NCI-H82 treated with DMSO at 0.1 percent for 48 hours (cell line): ENCODE data around the gene TAS2R4.
"Not testable (repeated sequence)": the region's sequence is repeated elsewhere in the genome, so short reads cannot be mapped to it uniquely, and the experiment has no call there.

ENCODE experiments used
- DNase-seq: peaks from one replicate; lab custom pipeline; 2025; ENCODE audit not compliant: unreplicated experiment; lab: John Stamatoyannopoulos, UW

The TAS2R4 gene, protein sequence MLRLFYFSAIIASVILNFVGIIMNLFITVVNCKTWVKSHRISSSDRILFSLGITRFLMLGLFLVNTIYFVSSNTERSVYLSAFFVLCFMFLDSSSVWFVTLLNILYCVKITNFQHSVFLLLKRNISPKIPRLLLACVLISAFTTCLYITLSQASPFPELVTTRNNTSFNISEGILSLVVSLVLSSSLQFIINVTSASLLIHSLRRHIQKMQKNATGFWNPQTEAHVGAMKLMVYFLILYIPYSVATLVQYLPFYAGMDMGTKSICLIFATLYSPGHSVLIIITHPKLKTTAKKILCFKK

GRCh38 chr7:141776374-141776773 lies at the start of gene TAS2R4:
Gene TAS2R4, plus strand, starts transcription at chr7:141776674. Its CDS starts 1,815 bp downstream, at chr7:141778489.
- no peak for DNase-seq

DNA sequence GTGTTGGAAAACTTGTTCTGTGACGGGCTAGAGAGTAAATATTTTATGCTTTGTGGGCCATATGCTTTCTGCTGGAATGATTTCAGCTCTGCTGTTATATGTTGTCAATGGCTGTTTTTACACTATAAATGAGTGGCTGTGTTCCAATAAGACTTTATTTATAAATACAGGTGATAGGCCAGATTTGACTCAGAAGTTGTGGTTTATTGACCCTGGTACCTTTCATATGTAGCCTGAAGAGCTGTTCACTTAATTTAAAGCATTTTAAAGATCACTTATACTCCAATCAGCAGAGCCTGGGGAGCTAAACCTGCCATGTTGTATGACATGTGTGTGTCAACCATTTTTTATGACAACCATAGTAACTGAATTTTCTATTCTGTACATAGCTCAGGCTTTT lies 47.5 kb upstream of the TAS2R4 start:
- no peak for DNase-seq

- no peak for DNase-seq
These were observed 44.9 kb upstream of the TAS2R4 start for GRCh38 chr7:141731476-141732149.

- DNase-seq = no peak
These were observed 39.2 kb upstream of the TAS2R4 start for GRCh38 chr7:141737118-141737835.

DNA sequence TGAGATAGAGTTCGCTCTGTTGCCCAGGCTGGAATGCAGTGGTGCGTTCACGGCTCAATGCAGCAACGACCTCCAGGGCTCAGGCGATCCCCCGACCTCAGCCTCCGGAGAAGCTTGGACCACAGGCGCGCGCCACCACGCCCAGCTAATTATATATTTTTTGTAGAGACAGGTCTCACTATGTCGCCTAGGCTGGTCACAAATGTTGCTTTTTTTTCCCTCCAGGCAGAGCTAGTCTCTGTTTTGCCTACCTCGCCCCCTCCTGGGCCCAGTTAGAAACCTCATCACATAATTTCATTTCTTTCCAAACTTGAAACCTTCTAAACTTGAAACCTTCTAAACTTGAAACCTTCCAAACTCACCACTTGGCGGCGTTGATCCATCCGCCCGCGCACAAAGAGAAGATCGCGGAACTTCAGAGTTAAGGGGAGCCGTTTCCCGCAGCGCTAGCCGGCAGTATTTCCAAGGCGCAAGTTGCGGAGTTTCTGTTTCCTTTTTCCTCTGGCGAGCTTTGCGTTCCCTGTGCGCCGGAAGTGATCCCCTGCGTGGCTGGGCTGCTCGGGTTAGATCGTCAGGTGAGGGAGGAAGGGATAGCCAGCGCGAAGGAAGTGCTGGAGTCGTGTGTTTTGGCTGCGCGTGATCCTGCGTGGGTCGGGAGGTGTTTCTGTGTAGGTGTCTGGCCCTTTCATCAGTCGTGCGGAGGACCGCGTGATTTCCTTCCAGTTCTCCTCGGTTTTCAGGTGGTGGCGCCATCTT lies 38.5 kb upstream of the TAS2R4 start, which contains the start of gene SSBP1:
Gene SSBP1 (plus strand): TSS at position 523 of the 756 bp plus-strand sequence. CDS start 809 bp downstream, outside the sequence.
- peak; percentile 94 for DNase-seq

DNA sequence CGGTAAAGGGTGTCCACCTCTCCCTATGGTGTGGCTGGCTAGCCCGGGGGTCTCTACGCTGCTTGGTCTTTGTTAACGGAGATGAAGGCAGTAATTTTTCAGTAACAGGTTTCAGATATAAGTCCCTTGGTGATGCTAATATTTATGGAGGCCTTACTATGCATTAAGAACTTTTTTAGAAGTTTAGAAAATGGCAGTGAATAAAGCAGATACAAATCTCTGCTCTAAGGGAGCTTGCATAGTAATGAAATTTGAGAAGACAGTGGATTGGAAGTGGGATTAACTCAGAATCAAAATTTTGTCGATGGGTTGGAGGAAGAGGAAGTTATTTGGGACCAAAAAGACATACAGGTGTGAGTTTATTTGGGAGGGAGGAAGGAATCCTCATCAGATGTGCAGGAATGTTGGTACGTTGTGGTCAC lies 37.9 kb upstream of the TAS2R4 start:
- no peak for DNase-seq

DNA sequence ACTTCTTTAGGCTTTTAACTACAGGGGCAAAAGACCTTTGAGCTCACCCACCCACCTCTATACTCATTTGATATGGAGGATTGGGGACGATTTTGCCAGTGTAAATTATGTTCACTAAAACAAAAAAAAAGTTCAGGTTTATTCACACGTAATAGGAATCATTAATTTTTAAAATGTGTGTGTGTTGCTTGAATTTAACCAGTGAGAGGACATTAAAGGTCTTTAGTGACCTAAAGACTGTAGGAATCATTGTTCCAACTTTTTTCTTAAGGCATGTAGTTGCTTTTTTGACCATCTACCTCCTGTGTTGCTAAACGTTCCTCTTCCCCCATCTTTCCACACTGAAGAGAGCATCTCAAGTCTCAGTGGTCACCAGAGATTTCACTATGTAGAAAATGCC lies 37.2 kb upstream of the TAS2R4 start:
- DNase-seq = no peak

DNA sequence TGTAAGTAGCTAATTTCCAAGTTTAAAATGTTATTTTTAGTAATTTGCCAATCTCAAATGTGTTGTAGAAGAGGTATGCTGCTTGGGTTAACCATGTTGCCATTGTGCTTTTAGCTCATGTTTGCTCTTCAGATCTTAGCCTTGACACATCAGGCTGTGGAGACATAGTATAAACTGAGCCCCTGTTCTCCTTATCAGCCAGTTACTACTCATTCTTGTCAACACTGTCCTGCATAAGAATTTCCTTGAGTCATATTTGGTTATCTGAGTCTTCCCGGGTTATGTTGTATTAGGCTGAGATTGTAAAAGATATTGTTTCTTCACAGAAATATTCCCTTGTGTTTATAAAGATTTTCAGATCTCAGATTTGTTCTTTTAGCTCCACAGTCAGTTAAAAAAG lies 34.2 kb upstream of the TAS2R4 start:
- no peak for DNase-seq

- DNase-seq = no peak
These were observed 32.3 kb upstream of the TAS2R4 start for GRCh38 chr7:141744131-141744530.

- no peak for DNase-seq
These were observed 28.1 kb upstream of the TAS2R4 start for GRCh38 chr7:141748396-141748795.

DNA sequence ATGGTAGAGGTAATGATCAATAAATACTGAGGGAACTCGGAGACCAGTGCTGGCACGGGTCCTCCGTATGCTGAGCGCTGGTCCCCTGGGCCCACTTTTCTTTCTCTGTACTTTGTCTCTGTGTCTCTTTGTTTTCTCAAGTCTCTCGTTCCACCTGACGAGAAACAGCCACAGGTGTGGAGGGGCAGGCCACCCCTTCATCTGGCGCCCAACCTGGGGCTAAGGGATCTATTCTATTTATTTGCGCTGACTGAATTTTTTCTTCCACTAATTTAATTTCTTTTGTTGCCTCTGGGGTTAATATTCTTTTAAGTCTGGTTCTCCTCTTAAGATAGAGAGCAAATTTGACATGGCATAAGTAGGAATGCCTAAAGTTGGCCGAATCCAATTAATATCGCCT lies 24.6 kb upstream of the TAS2R4 start:
- not testable (repeated sequence) for DNase-seq

GRCh38 chr7:141752634-141753033 lies 23.8 kb upstream of the TAS2R4 start:
- DNase-seq = no peak

DNA sequence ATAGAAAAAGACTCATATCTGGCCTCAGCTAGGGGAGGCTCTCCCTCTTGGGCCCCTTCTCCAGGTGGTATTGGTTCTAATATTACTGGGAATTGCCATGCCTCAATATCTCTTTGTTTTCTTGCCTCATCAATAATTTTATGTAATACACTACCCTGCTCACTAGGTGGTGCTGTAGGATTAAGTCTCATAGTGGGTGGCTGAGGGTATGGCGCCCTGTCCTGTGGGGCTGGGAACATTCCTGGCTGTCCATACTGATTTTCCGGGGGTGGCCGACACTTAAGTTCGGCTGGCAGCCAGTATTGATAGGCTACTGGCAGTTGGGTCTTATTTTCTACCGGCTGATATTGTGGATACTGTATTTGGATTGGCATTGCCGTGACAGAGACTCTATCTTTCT lies 21.5 kb upstream of the TAS2R4 start:
- DNase-seq = no peak

DNA sequence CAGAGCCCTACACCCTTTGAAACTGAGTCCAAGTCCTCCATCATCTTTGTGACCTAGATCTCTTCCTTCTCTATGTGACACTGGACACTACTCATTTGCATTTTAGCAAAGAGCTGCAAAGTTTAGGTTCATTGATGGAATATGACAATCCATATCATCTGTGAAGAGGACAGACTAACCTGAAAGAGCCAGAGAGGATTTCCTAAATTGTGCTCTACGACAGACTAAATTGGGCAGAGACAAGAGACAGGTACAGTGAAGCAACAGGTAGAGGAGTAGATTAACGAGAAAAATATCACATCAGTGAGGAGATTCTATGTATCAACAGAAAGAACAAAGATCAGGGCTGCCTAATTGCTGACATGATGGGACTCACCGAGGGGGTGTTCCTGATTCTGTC lies 12.7 kb upstream of the TAS2R4 start, which contains the start of gene TAS2R3:
Gene TAS2R3 (plus strand): TSS at position 301 of the 400 bp plus-strand sequence. CDS start 62 bp downstream, at position 363.
- no peak for DNase-seq

GRCh38 chr7:141770083-141770583 lies 6.3 kb upstream of the TAS2R4 start:
- DNase-seq = not testable (repeated sequence)

DNA sequence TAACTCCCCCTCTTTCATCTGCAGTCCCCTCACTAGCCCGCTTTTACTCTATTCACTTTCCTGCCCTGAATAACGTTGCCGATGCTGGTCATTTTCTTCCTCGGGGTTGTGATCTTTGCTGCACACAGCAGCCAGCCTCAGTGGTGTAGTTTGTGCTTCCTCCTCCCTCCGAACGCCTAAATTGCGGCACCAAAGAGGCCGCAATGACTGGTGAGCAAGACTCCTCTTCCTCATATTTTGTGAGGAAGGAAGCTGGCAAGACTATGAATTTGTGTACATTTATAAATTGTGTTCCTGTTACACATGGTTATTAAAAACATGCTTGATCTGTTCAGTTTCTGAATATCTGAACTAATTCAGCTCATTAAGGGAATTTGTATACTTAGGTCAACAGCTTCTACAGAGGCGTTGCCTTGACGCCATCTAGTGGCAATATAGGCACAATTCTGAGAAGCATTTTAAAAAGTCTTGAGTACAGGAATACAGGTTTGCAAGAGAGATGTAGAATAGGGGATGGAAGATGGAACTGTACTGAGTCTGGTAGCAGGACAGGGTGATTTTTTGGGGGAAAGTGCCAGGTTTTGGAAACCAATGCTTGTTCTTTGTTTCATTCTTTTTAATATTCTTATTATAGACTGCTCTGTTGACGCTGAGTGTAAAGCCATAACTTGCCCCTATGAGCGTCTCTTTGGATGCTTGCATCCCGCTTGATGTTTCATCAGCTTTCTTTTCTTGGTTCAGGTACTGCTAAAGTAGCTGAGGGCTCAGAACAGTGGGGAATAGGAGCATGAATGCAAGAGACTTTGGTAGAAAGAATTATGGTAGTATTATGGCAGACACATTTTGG lies 9.5 kb downstream of the TAS2R4 start:
- peak; percentile 13 for DNase-seq

- DNase-seq = no peak
These were observed 11.8 kb downstream of the TAS2R4 start for GRCh38 chr7:141788296-141788695.

GRCh38 chr7:141789917-141790316 lies 13.4 kb downstream of the TAS2R4 start, which contains the start of gene TAS2R5:
Gene TAS2R5, plus strand, starts transcription at chr7:141790217. Its CDS starts 145 bp downstream, at chr7:141790362.
- DNase-seq = no peak

DNA sequence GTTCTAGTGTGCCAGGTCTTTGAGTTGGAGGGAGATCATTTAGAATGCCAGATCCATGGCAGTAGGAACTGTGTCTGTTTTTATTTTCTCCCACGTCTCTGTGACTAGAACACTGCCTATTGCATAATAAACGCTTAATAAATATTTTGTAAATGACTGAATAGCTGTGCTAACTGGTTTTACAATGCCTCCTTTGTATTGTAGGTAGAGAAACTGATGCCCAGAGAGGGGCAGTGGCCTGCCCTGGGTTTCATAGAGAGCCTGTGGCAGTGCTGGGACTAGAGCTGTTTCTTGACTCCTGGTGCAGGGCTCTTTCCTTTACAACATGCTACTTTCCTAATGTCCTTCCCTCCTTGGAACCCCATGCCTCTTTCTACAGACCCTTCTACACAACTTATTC lies 16.1 kb downstream of the TAS2R4 start:
- DNase-seq = no peak

- no peak for DNase-seq
These were observed 43.6 kb downstream of the TAS2R4 start for GRCh38 chr7:141820067-141820466.
